Heart left ventricle (tissue), 16 donors: Measurements from ENCODE around the gene INSIG2. TPM values are rescaled to one million over a fixed set of nuclear protein-coding genes. Genes with fewer than 3 reads are reported as not detected.
"Not testable (repeated sequence)": the region's sequence is repeated elsewhere in the genome, so short reads cannot be mapped to it uniquely, and the experiment has no call there.

Source experiments
- ATAC-seq, 4 donors: fragments of 200-7000 bp; cut with Tn5 transposase; one replicate each; pipeline ENCODE4 v1.9.1; 2020 to 2022; ENCODE audit warnings: moderate library complexity in 4 of 4, mild to moderate bottlenecking in 3 of 4, moderate number of reproducible peaks in 1 of 4
- DNase-seq, 5 donors: peaks; one replicate each; pipeline ENCODE4 v3.0.0-alpha.2; 2020
- H3K27ac ChIP-seq, 12 donors: fragments of 200-600 bp; sonication (generic) in 4 of 12; one replicate each; pipeline versions ENCODE4 v1.5.0 to v1.8.0; 2016 to 2022; ENCODE audit warnings: mild to moderate bottlenecking in 2 of 12
- H3K27me3 ChIP-seq, 9 donors: fragments of 200-600 bp; sonication (generic) in 2 of 9; one replicate each; pipeline versions ENCODE4 v1.5.1 to v1.8.0; 2016 to 2022; ENCODE audit warnings: mild to moderate bottlenecking in 3 of 9
- H3K36me3 ChIP-seq, 9 donors: fragments of 200-600 bp; sonication (generic) in 2 of 9; one replicate each; pipeline versions ENCODE4 v1.5.0 to v1.8.0; 2018 to 2022; ENCODE audit warnings: mild to moderate bottlenecking in 2 of 9
- H3K4me1 ChIP-seq, 12 donors: fragments of 200-600 bp; sonication (generic) in 4 of 12; one replicate each; pipeline versions ENCODE4 v1.5.0 to v1.8.0; 2016 to 2022; ENCODE audit warnings: mild to moderate bottlenecking in 3 of 12
- H3K4me3 ChIP-seq, 12 donors: fragments of 200-600 bp; sonication (generic) in 4 of 12; one replicate each; pipeline versions ENCODE4 v1.5.0 to v1.8.0; 2017 to 2022; ENCODE audit warnings: mild to moderate bottlenecking in 9 of 12, moderate library complexity in 4 of 12
- H3K9me3 ChIP-seq, 12 donors: fragments of 200-600 bp; sonication (generic) in 4 of 12; one replicate each; pipeline versions ENCODE4 v1.5.0 to v1.8.0; 2016 to 2022; ENCODE audit warnings: mild to moderate bottlenecking in 1 of 12
- CTCF ChIP-seq, 12 donors: fragments of 200-600 bp; sonication (generic) in 4 of 12; IDR thresholded peaks; one replicate each; pipeline versions ENCODE4 v1.5.0 to v1.8.0; 2018 to 2022; ENCODE audit warnings: antibody characterized with exemption in 12 of 12, mild to moderate bottlenecking in 5 of 12
- POLR2A ChIP-seq, 2 donors: fragments of 450-650 bp; IDR thresholded peaks; one replicate each; pipeline ENCODE4 v1.6.1; 2017; ENCODE audit warnings: antibody characterized with exemption in 2 of 2, mild to moderate bottlenecking in 2 of 2, moderate library complexity in 2 of 2
- WGBS, 4 donors: extraction: QIAGEN DNeasy Blood & Tissue Kit in 2 of 4; methylation state at CpG; one replicate each; pipeline versions ENCODE4 v1.1.5 to v1.1.7; 2013 to 2018; 5-methylcytosine and 5-hydroxymethylcytosine counted together
- intact Hi-C, 10 donors: fragments of 100-400 bp; cut with DNase I; formaldehyde crosslinking; loops; one replicate each; pipeline versions ENCODE4 v1.11.1 to v1.14.2; 2022
- polyA plus RNA-seq, 2 donors: library from polyadenylated mRNA; stranded (reverse); fragments of 200-250 nt; gene quantifications; one replicate each; pipeline ENCODE4 v1.2.3, GENCODE V29; 2013
- total RNA-seq, 9 donors: library from RNA; depleted of rRNA in 2 of 9; stranded (reverse); fragments of >200 nt in 2 of 9; fragmentation: NEBNext Ultra II Directional in 3 of 9; extraction: Animal tissue kit (Norgen Biotek cat#: 25700) in 3 of 9; gene quantifications; one replicate each; pipeline versions ENCODE4 v1.1.0 to v1.2.4, GENCODE V29; 2016 to 2023
- donor health status: ischemic (EF 13 %, LVEDD 7.1; RV severe dilation, severe dysfunction).
- donor health status: healthy with polysubstance abuse.
- donor health status: DM: no; HTN: yes; CAD: no.
- donor health status: DM: no; HTN: no; CAD: no.
- donor health status: ischemic (EF 25% LVEDD 6.9; RV normal size, moderate dysfunction).
- donor health status: ischemic (EF 25% LVEDD 5.7; RV mildly dilated, moderate dysfunction).
- donor health status: healthy.
- donor health status: DM: yes; HTN: yes; CAD: no.
- donor health status: ischemic (EF 35%, LVEDD 5.7; RV mildly dilated, moderate dysfunction).
- donor health status: nonischemic (EF 11% LVEDD 7.7; RV severe dilation, severe dysfunction).
- donor health status: DM: yes; HTN: yes; CAD: no.
- donor health status: PGD.
- donor health status: ischemic (EF 29% LVEDD 5.4; RV normal size, mild dysfunction).
- donor health status: nonischemic (EF 23%, LVEDD 6.1; RV moderate dilation, normal function).

INSIG2 gene
- total and polyA plus RNA-seq, 11 donors, result 6.5 to 16.4 (median 13.7) TPM

- no peaks in the 10 kb centered on the region for H3K9me3 ChIP-seq
- no peak overlapping the region for H3K27ac ChIP-seq
- DNase-seq (no peak), ATAC-seq (no peak)
- H3K27me3 ChIP-seq, result no peaks in the 10 kb centered on the region
- intact Hi-C loops, result no loop called here
- H3K36me3 ChIP-seq, result peaks cover 0 to 5% (median under 1%) of the 10 kb centered on the region in 9 donors
- TF ChIP-seq POLR2A (IDR thresholded peaks at IDR 0.05) (no peak), CTCF (IDR thresholded peaks at IDR 0.05) (no peak)
- H3K4me3 ChIP-seq, result no peak overlapping the region
- WGBS, 4 donors, result 69 to 84% (median 78%) methylated on average over 1 of the region's 1 CpG
- H3K4me1 ChIP-seq, result peaks cover 0 to 41% (median 13%) of the 10 kb centered on the region in 12 donors
Observed at GRCh38 chr2:118091631-118092030, 3.4 kb downstream of the INSIG2 start.

- peaks cover 0 to 56% (median 10%) of the 10 kb centered on the region in 12 donors for H3K4me1 ChIP-seq
- H3K4me3 ChIP-seq, H3K27ac ChIP-seq, DNase-seq, intact Hi-C loops, H3K9me3 ChIP-seq, ATAC-seq, H3K27me3 ChIP-seq: not testable (repeated sequence)
- peaks cover 0 to 24% (median 7%) of the 10 kb centered on the region in 9 donors for H3K36me3 ChIP-seq
Observed at GRCh38 chr2:118094102-118094501, 5.8 kb downstream of the INSIG2 start.

- Histone ChIP-seq H3K4me1 (peaks cover 0 to 56% (median 7%) of the 10 kb centered on the region in 12 donors), H3K27ac (no peak overlapping the region), H3K36me3 (peaks cover 0 to 24% (median 7%) of the 10 kb centered on the region in 9 donors), H3K27me3 (no peaks in the 10 kb centered on the region), H3K4me3 (no peak overlapping the region), H3K9me3 (no peaks in the 10 kb centered on the region)
- intact Hi-C loops, result no loop called here
- 79 to 85% (median 84%) methylated on average over 2 of the region's 2 CpGs for WGBS, 4 donors
- no peak for TF ChIP-seq CTCF (IDR thresholded peaks at IDR 0.05)
- DNase-seq, result no peak
- no peak for ATAC-seq
Observed at GRCh38 chr2:118094503-118094902, 6.2 kb downstream of the INSIG2 start.

GRCh38 chr2:118095610-118096009, 7.3 kb downstream of the INSIG2 start:
- DNase-seq (no peak), ATAC-seq (no peak)
- H3K4me3 ChIP-seq, result no peak overlapping the region
- intact Hi-C loops, result no loop called here
- H3K27ac ChIP-seq, result no peak overlapping the region
- H3K9me3 ChIP-seq, result no peaks in the 10 kb centered on the region
- no peaks in the 10 kb centered on the region for H3K27me3 ChIP-seq
- 86 to 89% (median 87%) methylated on average over 5 of the region's 5 CpGs for WGBS, 4 donors
- peaks cover 0 to 24% (median 7%) of the 10 kb centered on the region in 9 donors for H3K36me3 ChIP-seq
- peaks cover 0 to 48% (median 0%) of the 10 kb centered on the region in 12 donors for H3K4me1 ChIP-seq
- TF ChIP-seq POLR2A (IDR thresholded peaks at IDR 0.05) (no peak), CTCF (IDR thresholded peaks at IDR 0.05) (no peak)

- no peaks in the 10 kb centered on the region for H3K27me3 ChIP-seq
- 66 to 82% (median 78%) methylated on average over 4 of the region's 4 CpGs for WGBS, 4 donors
- DNase-seq, result no peak
- no peak for ATAC-seq
- H3K27ac ChIP-seq, result peak overlapping the region in 1 of 12 donors; percentile 33
- intact Hi-C loops, result no loop called here
- H3K9me3 ChIP-seq, result no peaks in the 10 kb centered on the region
- TF ChIP-seq CTCF (IDR thresholded peaks at IDR 0.05) (no peak), POLR2A (IDR thresholded peaks at IDR 0.05) (no peak)
- H3K4me1 ChIP-seq, result peaks cover 0 to 39% (median 0%) of the 10 kb centered on the region in 12 donors
- peaks cover 0 to 37% (median 10%) of the 10 kb centered on the region in 9 donors for H3K36me3 ChIP-seq
- H3K4me3 ChIP-seq, result no peak overlapping the region
Observed at GRCh38 chr2:118097657-118098056, 9.4 kb downstream of the INSIG2 start.
